ENCODE results near the gene TRMT61A.

TRMT61A gene

DNA sequence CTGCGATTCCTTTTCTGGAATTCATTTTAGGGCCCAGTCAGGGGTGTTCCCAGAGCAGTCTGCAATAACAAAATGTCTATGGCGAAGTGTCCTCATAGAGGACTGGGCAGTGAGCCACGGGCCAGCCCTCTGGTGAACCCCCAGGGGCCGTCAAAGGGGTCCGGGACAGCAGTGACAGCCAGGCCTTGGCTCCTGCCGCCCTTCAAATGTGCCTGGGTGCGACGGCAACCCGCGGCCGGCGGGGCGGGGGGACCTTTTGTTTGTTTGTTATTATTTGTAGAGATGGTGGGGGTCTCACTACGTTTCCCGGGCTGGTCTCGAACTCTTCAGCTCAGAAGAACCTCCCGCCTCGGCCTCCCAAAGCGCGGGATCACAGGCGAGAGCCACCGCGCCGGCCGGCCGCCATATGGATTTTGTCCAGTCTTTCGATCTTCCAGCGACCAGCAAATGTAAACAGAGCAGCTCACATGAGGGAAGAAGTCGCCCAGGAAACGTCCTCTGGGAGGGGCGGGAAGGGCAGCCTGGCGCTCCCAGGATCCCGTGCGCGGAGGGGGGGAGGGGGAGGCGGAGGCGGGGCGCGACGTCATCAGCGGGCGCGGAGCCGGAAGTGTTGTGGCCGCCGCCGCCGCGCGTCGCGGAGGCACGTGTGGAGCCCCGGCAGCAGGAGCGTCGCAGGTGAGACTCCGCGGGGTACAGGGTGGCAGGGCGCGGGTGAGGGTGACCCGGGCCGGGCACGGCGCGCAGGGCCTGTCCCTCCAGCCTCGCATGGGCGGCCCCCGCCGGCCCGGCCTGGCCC is at the start of gene TRMT61A:
Gene TRMT61A, plus strand, starts transcription at position 610 of the 796 bp plus-strand sequence. CDS start 783 bp downstream, outside the sequence.
- peak; percentile 80 for DNase-seq

DNA sequence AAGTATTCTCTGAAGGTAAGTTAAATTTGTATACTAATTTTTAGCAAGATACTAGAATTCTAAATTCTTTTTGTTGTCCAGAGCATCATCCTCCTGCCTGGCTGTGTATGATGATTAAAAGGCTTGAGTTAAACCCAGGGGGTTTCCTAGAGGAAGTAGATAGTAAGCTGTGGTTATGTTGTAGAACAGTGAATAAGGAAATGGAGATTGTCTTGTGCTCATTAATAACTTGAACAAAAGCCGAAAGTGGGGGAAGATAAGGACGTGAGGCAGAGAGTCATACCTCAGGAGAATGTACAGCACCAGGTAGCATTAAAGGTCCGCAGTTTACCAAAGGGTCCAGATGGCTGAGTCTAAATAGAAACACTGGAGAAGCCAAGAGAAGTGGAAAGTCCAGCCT is 48.4 kb upstream of the TRMT61A start:
- peak; percentile 21 for DNase-seq

DNA sequence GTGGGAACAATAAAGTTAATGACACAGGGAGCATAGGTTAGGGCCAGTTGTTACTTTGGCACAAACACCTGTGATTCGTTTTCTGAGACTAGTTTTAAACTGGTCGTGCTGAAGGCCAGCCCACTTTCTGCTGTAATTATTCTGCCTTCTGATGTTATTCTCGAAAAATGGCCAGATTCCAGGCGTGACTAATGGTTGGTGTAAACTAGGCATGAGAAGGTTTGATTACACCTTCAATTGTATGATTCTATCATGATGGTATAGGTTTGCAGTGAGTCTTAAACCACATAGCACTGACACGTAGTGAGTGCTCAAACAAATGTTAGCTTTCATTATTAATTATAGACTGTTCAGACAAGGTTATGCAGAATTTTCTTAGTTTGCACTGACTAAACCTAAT is 45.4 kb upstream of the TRMT61A start:
- no peak for DNase-seq

DNA sequence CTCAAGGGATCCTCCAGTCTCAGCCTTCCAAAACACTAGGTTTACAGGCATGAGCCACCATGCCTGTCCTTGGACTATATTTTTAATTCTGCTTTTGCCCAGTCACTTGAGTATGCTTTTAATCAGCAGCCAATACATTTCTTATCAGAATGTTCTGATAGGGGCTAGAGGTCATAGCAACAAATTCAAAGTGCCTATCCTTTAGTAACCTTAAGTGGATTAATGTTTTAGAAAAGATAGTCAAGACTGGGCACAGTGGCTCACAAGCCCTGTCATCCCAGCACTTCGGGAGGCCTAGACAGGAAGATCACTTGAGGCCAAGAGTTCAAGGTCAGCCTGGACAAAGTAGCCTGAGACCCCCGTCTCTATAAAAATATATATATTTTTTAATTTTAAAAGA is 43.5 kb upstream of the TRMT61A start:
- no peak for DNase-seq

- DNase-seq, result no peak
These were observed 40.9 kb upstream of the TRMT61A start for GRCh38 chr14:103488071-103488470.

GRCh38 chr14:103488960-103489359 is 40.0 kb upstream of the TRMT61A start:
- no peak for DNase-seq

GRCh38 chr14:103489621-103490020 is 39.4 kb upstream of the TRMT61A start:
- no peak for DNase-seq

DNA sequence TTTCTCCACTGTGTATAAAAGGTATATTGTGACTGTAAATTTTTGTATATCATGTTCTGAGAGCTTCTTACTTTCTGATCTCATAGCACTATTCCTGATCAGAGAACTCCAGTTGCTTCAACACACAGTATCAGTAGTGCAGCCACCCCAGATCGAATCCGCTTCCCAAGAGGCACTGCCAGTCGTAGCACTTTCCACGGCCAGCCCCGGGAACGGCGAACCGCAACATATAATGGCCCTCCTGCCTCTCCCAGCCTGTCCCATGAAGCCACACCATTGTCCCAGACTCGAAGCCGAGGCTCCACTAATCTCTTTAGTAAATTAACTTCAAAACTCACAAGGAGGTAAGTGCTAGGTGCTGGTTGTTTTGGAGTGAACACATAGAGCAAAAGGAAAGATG is 37.3 kb upstream of the TRMT61A start:
- no peak for DNase-seq

- DNase-seq, result no peak
These were observed 36.7 kb upstream of the TRMT61A start for GRCh38 chr14:103492156-103492925.

GRCh38 chr14:103495854-103496253 is 33.1 kb upstream of the TRMT61A start:
- DNase-seq, result no peak

DNA sequence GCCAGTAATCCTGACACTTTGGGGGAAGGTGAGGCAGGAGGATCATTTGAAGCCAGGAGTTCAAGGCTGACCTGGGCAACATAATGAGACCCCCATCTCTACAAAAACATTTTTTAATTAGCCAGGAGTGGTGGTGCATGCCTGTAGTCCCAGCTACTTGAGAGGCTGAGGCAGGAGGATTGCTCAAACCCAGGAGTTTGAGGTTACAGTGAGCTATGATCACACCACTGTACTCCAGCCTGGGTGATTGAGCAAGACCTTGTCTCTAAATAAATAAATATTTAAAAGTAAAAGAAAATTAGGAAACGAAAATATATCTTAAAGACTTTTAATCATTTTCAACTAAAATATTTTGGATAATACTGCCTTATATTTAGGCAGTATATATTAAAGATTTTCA is 32.2 kb upstream of the TRMT61A start:
- no peak for DNase-seq

DNA sequence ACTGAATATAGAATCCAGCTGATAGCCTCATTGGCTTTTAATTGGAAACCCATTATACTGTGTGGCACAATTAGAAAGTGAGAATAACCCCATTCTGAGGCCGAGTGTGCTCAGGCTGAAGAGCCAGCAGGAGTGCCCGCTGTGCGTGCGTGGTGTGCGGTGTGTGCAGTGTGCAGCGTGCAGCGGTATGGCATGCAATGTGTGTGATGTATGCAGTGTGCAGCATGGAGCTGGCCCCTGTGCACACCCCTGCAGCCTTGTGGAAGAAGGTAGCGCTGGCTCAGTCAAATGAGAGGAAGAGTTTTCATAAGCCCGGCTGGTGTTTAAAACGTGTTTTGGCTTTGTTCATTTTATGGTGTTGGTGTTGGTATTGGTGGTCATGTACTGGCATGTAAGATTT is 29.3 kb upstream of the TRMT61A start:
- no peak for DNase-seq

DNA sequence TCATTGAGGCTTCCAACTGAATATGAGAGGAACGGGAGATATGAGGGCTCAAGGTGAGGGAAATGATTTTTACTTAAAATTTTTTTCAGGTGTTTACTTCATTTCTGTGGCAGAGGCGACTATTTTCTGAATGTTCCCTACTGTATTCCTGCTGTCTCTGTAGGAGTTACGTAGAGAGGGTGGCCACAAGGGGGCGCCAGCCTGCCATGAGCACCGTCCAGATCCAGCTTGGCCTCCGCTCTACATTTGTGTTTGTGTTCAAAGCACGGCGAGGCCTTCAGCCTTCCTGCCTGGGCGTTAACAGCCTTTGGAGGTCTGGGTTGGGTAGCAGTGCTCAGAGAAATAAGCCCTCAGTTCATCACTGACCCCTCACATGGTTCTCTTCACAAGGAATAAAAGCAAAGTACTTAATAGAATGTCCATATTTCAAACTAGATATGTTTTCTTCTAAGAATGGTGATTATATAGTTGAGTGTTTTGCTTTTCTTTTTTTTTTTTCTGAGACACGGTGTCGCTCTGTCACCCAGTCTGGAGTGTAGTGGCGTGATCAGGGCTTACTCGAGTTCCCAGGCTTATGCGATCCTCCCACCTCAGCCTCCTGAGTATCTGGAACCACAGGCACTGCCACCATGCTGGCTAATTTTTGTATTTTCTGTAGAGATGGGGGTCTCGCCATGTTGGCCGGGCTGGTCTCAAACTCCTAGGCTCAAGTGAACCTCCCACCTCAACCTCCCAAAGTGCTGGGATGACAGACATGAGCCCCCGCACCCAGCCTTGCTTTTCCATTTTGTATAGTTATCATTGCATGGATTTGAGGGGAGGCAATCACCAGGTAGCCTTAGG is 28.6 kb upstream of the TRMT61A start:
- peak; percentile 78 for DNase-seq

GRCh38 chr14:103501041-103501870 is 27.7 kb upstream of the TRMT61A start:
- no peak for DNase-seq

GRCh38 chr14:103501921-103502669 is 26.9 kb upstream of the TRMT61A start:
- no peak for DNase-seq

- no peak for DNase-seq
These were observed 26.1 kb upstream of the TRMT61A start for GRCh38 chr14:103502877-103503276.

DNA sequence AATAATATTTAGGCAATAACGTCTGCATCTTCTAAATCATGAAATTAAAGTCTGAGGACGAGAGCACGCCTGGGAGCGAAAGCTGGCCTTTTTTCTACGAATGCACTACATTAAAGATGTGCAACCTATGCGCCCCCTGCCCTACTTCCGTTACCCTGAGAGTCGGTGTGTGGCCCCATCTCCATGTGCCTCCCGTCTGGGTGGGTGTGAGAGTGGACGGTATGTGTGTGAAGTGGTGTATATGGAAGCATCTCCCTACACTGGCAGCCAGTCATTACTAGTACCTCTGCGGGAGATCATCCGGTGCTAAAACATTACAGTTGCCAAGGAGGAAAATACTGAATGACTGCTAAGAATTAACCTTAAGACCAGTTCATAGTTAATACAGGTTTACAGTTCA is 25.7 kb upstream of the TRMT61A start:
- no peak for DNase-seq

DNA sequence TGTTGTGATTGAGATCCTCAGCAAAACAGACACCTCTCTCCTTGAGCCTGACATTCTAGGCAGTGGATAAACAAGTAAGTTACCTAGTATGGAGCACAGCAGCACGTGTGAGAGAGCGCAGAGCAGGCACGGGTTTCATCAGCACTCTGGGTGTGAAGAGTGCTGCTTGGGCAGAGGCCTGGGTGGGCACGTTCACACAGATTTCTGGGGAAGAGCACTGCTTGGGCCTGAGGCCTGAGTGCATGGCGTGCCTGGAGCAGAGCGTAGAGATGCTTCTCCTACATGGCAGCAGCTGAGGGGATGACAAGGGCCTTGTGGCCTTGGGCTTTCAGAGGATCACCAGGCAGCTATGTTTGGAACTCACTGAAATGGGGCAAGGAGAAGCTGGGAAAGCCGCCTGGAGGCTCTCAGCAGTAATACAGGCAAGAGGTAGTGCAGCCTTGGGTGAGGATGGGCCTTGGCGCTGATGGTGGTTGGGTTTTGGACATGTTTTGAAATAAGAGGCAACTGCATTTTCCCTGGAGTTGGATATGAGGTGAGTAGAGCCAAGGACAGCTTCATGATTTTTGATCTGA is 23.9 kb upstream of the TRMT61A start:
- no peak for DNase-seq

GRCh38 chr14:103507751-103508150 is 21.2 kb upstream of the TRMT61A start:
- no peak for DNase-seq

- no peak for DNase-seq
These were observed 20.3 kb upstream of the TRMT61A start for GRCh38 chr14:103508521-103509329.

All from activated CD4-positive, alpha-beta T cell treated with anti-CD3 and anti-CD28 coated beads, Interleukin-2, amount 50 U/mL, for 16 hours (primary cell).